ENCODE measurements around the gene OPTC. TPM values are rescaled to one million over a fixed set of nuclear protein-coding genes. Genes with fewer than 3 reads are reported as not detected.

Gene OPTC
- total and polyA plus RNA-seq, 9 of the 15 experiments (the other 6 are each of a cell fraction or from before 2014, with no cell fraction given), result not detected

DNA sequence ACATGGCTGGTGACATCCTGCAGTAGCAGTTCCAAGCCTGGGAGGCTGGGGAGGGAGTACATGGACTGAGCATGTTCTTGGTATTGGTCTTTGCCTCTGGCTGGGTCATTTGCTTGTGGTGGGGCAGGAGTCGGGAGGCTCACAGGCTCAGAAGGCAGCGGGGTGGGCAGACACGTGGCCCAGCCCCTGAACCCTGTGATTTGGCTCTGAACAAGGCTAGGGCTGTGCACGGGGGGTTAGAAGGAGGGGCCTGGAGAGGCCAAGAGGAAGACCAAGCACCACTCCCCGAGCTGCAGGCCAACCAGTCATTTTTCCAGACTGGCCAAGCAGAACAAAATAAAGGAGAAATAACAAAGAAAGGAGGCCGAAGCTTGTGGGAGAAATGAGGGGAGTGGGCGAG, 28.0 kb upstream of the OPTC start:
- Histone ChIP-seq H3K4me3 (no peak overlapping the region), H3K4me1 (replicated peaks in 1 of 2; ENCODE audit: control insufficient read depth in 2 of 2, insufficient read depth in 2 of 2, low read length in 2 of 2) (no peaks in the 10 kb centered on the region), H3K79me2 (ENCODE audit: control insufficient read depth, insufficient read depth, low read length) (no peaks in the 10 kb centered on the region), H3K9me3 (replicated peaks; ENCODE audit: control insufficient read depth, insufficient read depth, low read depth, low read length) (no peaks in the 10 kb centered on the region), H2AFZ (ENCODE audit: low read depth, low read length) (no peak overlapping the region), H3K36me3 (ENCODE audit: control insufficient read depth, insufficient read depth, low read length) (no peaks in the 10 kb centered on the region), H3K4me2 (ENCODE audit: insufficient read depth, low read length) (no peak overlapping the region), H3K9ac (ENCODE audit: insufficient read depth in 1 of 2, low read depth in 2 of 2, low read length in 2 of 2) (no peak overlapping the region), H3K27me3 (ENCODE audit: control insufficient read depth in 2 of 2, insufficient read depth in 2 of 2, low read length in 2 of 2) (peaks cover 52 to 72% of the 10 kb centered on the region in 2 experiments), H3K27ac (ENCODE audit: extremely low read depth, low read depth, low read length) (no peak overlapping the region), H3K9me1 (ENCODE audit: control insufficient read depth, insufficient read depth, low read length) (no peaks in the 10 kb centered on the region), H4K20me1 (replicated peaks; ENCODE audit: control insufficient read depth, insufficient read depth, low read length) (peaks cover 13% of the 10 kb centered on the region)
- in situ Hi-C loops (cut with MboI), result no loop called here
- ChIA-PET CTCF (ENCODE audit: low intra/inter-chr PET ratio) (no interaction called here), POLR2A (interaction anchor here (4.7 kb wide), 1 partner anchor 11 kb away, joined by 20 read pairs; the partner anchor contains the start of gene PRELP)
- ATAC-seq (no peak), DNase-seq (ENCODE audit: extremely low read depth in 1 of 4, low spot score in 3 of 4) (no peak), FAIRE-seq (no peak)
- intact Hi-C loops (cut with micrococcal nuclease), result no loop called here
- WGBS (ENCODE audit: insufficient coverage, low coverage, missing lambda C conversion rate), result under 1% methylated on average over 7 of the region's 7 CpGs
- TF ChIP-seq SMAD2 (IDR thresholded peaks at IDR 0.05; ENCODE audit: low read depth, low read length) (no peak), ZNF197 (CRISPR knock-in tag; IDR thresholded peaks at IDR 0.05; ENCODE audit: low read depth) (no peak), HIVEP1 (CRISPR knock-in tag; IDR thresholded peaks at IDR 0.05) (no peak), CUX1 (CRISPR knock-in tag; IDR thresholded peaks at IDR 0.05) (no peak), MAFF (IDR thresholded peaks at IDR 0.05; ENCODE audit: low read length) (no peak), USF2 (CRISPR knock-in tag; IDR thresholded peaks at IDR 0.05) (no peak), SIN3A (IDR thresholded peaks at IDR 0.05; ENCODE audit: borderline replicate concordance in 2 of 2, control insufficient read depth in 1 of 2, low read depth in 2 of 2, low read length in 2 of 2) (no peak)
- TF ChIP-seq, protein P1, sequence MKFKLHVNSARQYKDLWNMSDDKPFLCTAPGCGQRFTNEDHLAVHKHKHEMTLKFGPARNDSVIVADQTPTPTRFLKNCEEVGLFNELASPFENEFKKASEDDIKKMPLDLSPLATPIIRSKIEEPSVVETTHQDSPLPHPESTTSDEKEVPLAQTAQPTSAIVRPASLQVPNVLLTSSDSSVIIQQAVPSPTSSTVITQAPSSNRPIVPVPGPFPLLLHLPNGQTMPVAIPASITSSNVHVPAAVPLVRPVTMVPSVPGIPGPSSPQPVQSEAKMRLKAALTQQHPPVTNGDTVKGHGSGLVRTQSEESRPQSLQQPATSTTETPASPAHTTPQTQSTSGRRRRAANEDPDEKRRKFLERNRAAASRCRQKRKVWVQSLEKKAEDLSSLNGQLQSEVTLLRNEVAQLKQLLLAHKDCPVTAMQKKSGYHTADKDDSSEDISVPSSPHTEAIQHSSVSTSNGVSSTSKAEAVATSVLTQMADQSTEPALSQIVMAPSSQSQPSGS (CRISPR knock-in tag; IDR thresholded peaks at IDR 0.05), result no peak
- BruUV-seq (replicated peaks), result no TSS peak

Data from K562 (cell line).